Natural killer cell treated with Interleukin-12 subunit alpha and Interleukin-12 subunit beta and Interleukin-15 and Interleukin-18, amount 100 ng/mL, for 72 hours (primary cell): ENCODE data around the gene ZXDC. TPM values are rescaled to one million over a fixed set of nuclear protein-coding genes. Genes with fewer than 3 reads are reported as not detected.

Experiments used
- ATAC-seq, 2 donors: fragments of 150-1000 bp; cut with Tn5 transposase in 1 of 2; sonication (Bioruptor Pico), chemical (Tn5 transposase) in 1 of 2; 2 replicates each; pipeline ENCODE4 v1.10.0; 2021
- DNase-seq: peaks from one replicate; pipeline ENCODE4 v3.0.0; 2022; ENCODE audit warnings: low spot score
- H3K27ac Mint-ChIP-seq, 2 donors: 1 replicate in 1 of 2; 2 replicates in 1 of 2; pipeline ENCODE4 v1.8.0; 2022; ENCODE audit warnings: mixed read lengths in 2 of 2, mild to moderate bottlenecking in 1 of 2, moderate library complexity in 1 of 2
- H3K27me3 Mint-ChIP-seq, 2 donors: 1 replicate in 1 of 2; 2 replicates in 1 of 2; pipeline ENCODE4 v1.8.0; 2022; ENCODE audit warnings: mixed read lengths in 2 of 2
- H3K36me3 Mint-ChIP-seq: one replicate; pipeline ENCODE4 v1.8.0; 2022; ENCODE audit warnings: mixed read lengths
- H3K4me1 Mint-ChIP-seq, 2 donors: 1 replicate in 1 of 2; 2 replicates in 1 of 2; pipeline ENCODE4 v1.8.0; 2022; ENCODE audit warnings: low read depth in 2 of 2, mixed read lengths in 2 of 2, mild to moderate bottlenecking in 1 of 2
- H3K4me3 Mint-ChIP-seq: one replicate; pipeline ENCODE4 v1.8.0; 2022; ENCODE audit warnings: mixed read lengths
- H3K9me3 Mint-ChIP-seq: 2 replicates; pipeline ENCODE4 v1.8.0; 2022; ENCODE audit warnings: mixed read lengths
- total RNA-seq, 2 donors: library from RNA; stranded (reverse); gene quantifications; one replicate each; pipeline ENCODE4 v1.2.3, GENCODE V29; 2022

The ZXDC gene
- total RNA-seq, 2 donors from 2014 or later: 34.3 to 49.2 TPM

- no peak for ATAC-seq
- Mint-ChIP-seq H3K27ac (peak overlapping the region in 1 of 2 donors; percentile 9), H3K4me1 (peaks cover 32 to 39% of the 10 kb centered on the region in 2 donors)
These were observed 9.7 kb downstream of the ZXDC start for GRCh38 chr3:126465928-126466544.

GRCh38 chr3:126464997-126465396 lies 10.7 kb downstream of the ZXDC start:
- H3K27me3 Mint-ChIP-seq: no peaks in the 10 kb centered on the region
- no peak overlapping the region for H3K4me3 Mint-ChIP-seq
- no peaks in the 10 kb centered on the region for H3K9me3 Mint-ChIP-seq
- DNase-seq (peak; percentile 38), ATAC-seq (peak in 1 of 2 donors; percentile 28)
- peaks cover 23% of the 10 kb centered on the region for H3K36me3 Mint-ChIP-seq
- H3K27ac Mint-ChIP-seq: no peak overlapping the region
- peaks cover 25 to 42% of the 10 kb centered on the region in 2 donors for H3K4me1 Mint-ChIP-seq

More at GRCh38 chr3:126465928-126466544, 9.7 kb downstream of the ZXDC start:
- Mint-ChIP-seq H3K27me3 (no peaks in the 10 kb centered on the region), H3K9me3 (no peaks in the 10 kb centered on the region), H3K36me3 (peaks cover 23% of the 10 kb centered on the region), H3K4me3 (no peak overlapping the region)
- DNase-seq: no peak

GRCh38 chr3:126464494-126464893 lies 11.2 kb downstream of the ZXDC start:
- DNase-seq: peak; percentile 23
- Mint-ChIP-seq H3K9me3 (no peaks in the 10 kb centered on the region), H3K27me3 (no peaks in the 10 kb centered on the region), H3K4me1 (peaks cover 20 to 37% of the 10 kb centered on the region in 2 donors), H3K27ac (no peak overlapping the region), H3K36me3 (peaks cover 19% of the 10 kb centered on the region), H3K4me3 (no peak overlapping the region)
- no peak for ATAC-seq

GRCh38 chr3:126464093-126464492 lies 11.6 kb downstream of the ZXDC start:
- DNase-seq (peak; percentile 18), ATAC-seq (no peak)
- Mint-ChIP-seq H3K4me3 (no peak overlapping the region), H3K36me3 (peaks cover 14% of the 10 kb centered on the region), H3K27me3 (no peaks in the 10 kb centered on the region), H3K27ac (no peak overlapping the region), H3K4me1 (peaks cover 16 to 33% of the 10 kb centered on the region in 2 donors), H3K9me3 (no peaks in the 10 kb centered on the region)

- no peaks in the 10 kb centered on the region for H3K9me3 Mint-ChIP-seq
- H3K27ac Mint-ChIP-seq: no peak overlapping the region
- DNase-seq (no peak), ATAC-seq (no peak)
- H3K27me3 Mint-ChIP-seq: no peaks in the 10 kb centered on the region
- H3K4me1 Mint-ChIP-seq: peaks cover 12 to 30% of the 10 kb centered on the region in 2 donors
- H3K36me3 Mint-ChIP-seq: peaks cover 10% of the 10 kb centered on the region
- H3K4me3 Mint-ChIP-seq: no peak overlapping the region
These were observed 12.2 kb downstream of the ZXDC start for GRCh38 chr3:126463521-126463920.

- H3K9me3 Mint-ChIP-seq: no peaks in the 10 kb centered on the region
- DNase-seq (peak; percentile 47), ATAC-seq (no peak)
- H3K4me3 Mint-ChIP-seq: no peak overlapping the region
- H3K36me3 Mint-ChIP-seq: peaks cover 6% of the 10 kb centered on the region
- H3K27ac Mint-ChIP-seq: no peak overlapping the region
- H3K4me1 Mint-ChIP-seq: peaks cover under 1 to 24% of the 10 kb centered on the region in 2 donors
- H3K27me3 Mint-ChIP-seq: no peaks in the 10 kb centered on the region
These were observed 14.1 kb downstream of the ZXDC start for GRCh38 chr3:126461450-126462070.

GRCh38 chr3:126460381-126460780 lies 15.3 kb downstream of the ZXDC start:
- no peak overlapping the region for H3K4me3 Mint-ChIP-seq
- DNase-seq (peak; percentile 34), ATAC-seq (no peak)
- H3K27me3 Mint-ChIP-seq: no peaks in the 10 kb centered on the region
- peaks cover 6% of the 10 kb centered on the region for H3K36me3 Mint-ChIP-seq
- H3K4me1 Mint-ChIP-seq: peaks cover 0 to 19% of the 10 kb centered on the region in 2 donors
- H3K9me3 Mint-ChIP-seq: no peaks in the 10 kb centered on the region
- no peak overlapping the region for H3K27ac Mint-ChIP-seq

GRCh38 chr3:126459763-126460127 lies 15.9 kb downstream of the ZXDC start:
- ATAC-seq (no peak), DNase-seq (no peak)
- Mint-ChIP-seq H3K36me3 (peaks cover 6% of the 10 kb centered on the region), H3K27ac (no peak overlapping the region), H3K4me1 (peaks cover 0 to 19% of the 10 kb centered on the region in 2 donors), H3K4me3 (no peak overlapping the region), H3K9me3 (no peaks in the 10 kb centered on the region), H3K27me3 (no peaks in the 10 kb centered on the region)

GRCh38 chr3:126459111-126459762 lies 16.5 kb downstream of the ZXDC start:
- Mint-ChIP-seq H3K36me3 (peaks cover 6% of the 10 kb centered on the region), H3K4me1 (peaks cover 0 to 19% of the 10 kb centered on the region in 2 donors), H3K27me3 (no peaks in the 10 kb centered on the region), H3K4me3 (no peak overlapping the region), H3K9me3 (no peaks in the 10 kb centered on the region), H3K27ac (no peak overlapping the region)
- no peak for ATAC-seq
- peak; percentile 35 for DNase-seq

GRCh38 chr3:126456766-126457388 lies 18.8 kb downstream of the ZXDC start:
- Mint-ChIP-seq H3K9me3 (no peaks in the 10 kb centered on the region), H3K4me1 (peaks cover 0 to 18% of the 10 kb centered on the region in 2 donors), H3K36me3 (peaks cover 9% of the 10 kb centered on the region), H3K27me3 (no peaks in the 10 kb centered on the region), H3K4me3 (no peak overlapping the region), H3K27ac (no peak overlapping the region)
- DNase-seq (peak; percentile 39), ATAC-seq (peak; percentile 20 to 24)

GRCh38 chr3:126456211-126456610 lies 19.5 kb downstream of the ZXDC start:
- ATAC-seq (peak in 1 of 2 donors; percentile 43), DNase-seq (peak; percentile 49)
- Mint-ChIP-seq H3K27me3 (no peaks in the 10 kb centered on the region), H3K4me3 (no peak overlapping the region), H3K36me3 (peaks cover 16% of the 10 kb centered on the region), H3K9me3 (no peaks in the 10 kb centered on the region), H3K27ac (no peak overlapping the region), H3K4me1 (peaks cover 0 to 21% of the 10 kb centered on the region in 2 donors)

GRCh38 chr3:126454437-126455198 lies 21.1 kb downstream of the ZXDC start:
- no peaks in the 10 kb centered on the region for H3K9me3 Mint-ChIP-seq
- peaks cover 0 to 20% of the 10 kb centered on the region in 2 donors for H3K4me1 Mint-ChIP-seq
- no peak overlapping the region for H3K27ac Mint-ChIP-seq

GRCh38 chr3:126454025-126454424 lies 21.7 kb downstream of the ZXDC start:
- ATAC-seq (no peak), DNase-seq (no peak)
- H3K27me3 Mint-ChIP-seq: no peaks in the 10 kb centered on the region
- no peaks in the 10 kb centered on the region for H3K9me3 Mint-ChIP-seq
- H3K27ac Mint-ChIP-seq: no peak overlapping the region
- no peak overlapping the region for H3K4me3 Mint-ChIP-seq
- H3K4me1 Mint-ChIP-seq: peaks cover 0 to 20% of the 10 kb centered on the region in 2 donors
- peaks cover 18% of the 10 kb centered on the region for H3K36me3 Mint-ChIP-seq

More at GRCh38 chr3:126454437-126455198, 21.1 kb downstream of the ZXDC start:
- DNase-seq: peak; percentile 12
- ATAC-seq: no peak
- Mint-ChIP-seq H3K4me3 (no peak overlapping the region), H3K27me3 (no peaks in the 10 kb centered on the region), H3K36me3 (peaks cover 18% of the 10 kb centered on the region)
